Measurements from ENCODE around the gene PSMC5.

The PSMC5 gene

GRCh38 chr17:63824362-63824761 is 2.9 kb upstream of the PSMC5 start:
- H3K4me2 ChIP-seq (ENCODE audit: low read length, poor library complexity, severe bottlenecking): no peak overlapping the region
- no peak overlapping the region for H2BK5ac ChIP-seq (ENCODE audit: low read depth, low read length, poor library complexity, severe bottlenecking)
- H3K9ac ChIP-seq (ENCODE audit: low read length): no peak overlapping the region
- H3K27me3 ChIP-seq (ENCODE audit: control insufficient read depth in 1 of 2, insufficient read depth in 1 of 2, low read length in 2 of 2): no peaks in the 10 kb centered on the region
- H3K79me1 ChIP-seq (replicated peaks; ENCODE audit: low read length, poor library complexity, severe bottlenecking): peaks cover 22% of the 10 kb centered on the region
- H3K4me3 ChIP-seq (ENCODE audit: insufficient read depth in 1 of 2, low read depth in 1 of 2, low read length in 2 of 2): no peak overlapping the region
- no peak overlapping the region for H2BK15ac ChIP-seq (ENCODE audit: low read depth, poor library complexity, severe bottlenecking)
- no peak overlapping the region for H3K23ac ChIP-seq (ENCODE audit: low read length in 2 of 2)
- no peak overlapping the region for H2BK12ac ChIP-seq (ENCODE audit: low read length in 2 of 2)
- peaks cover 15% of the 10 kb centered on the region for H3K4me1 ChIP-seq (ENCODE audit: control insufficient read depth, insufficient read depth, low read depth, low read length)
- DNase-seq: no peak
- H2AK5ac ChIP-seq (ENCODE audit: low read length, severe bottlenecking): no peak overlapping the region
- no peaks in the 10 kb centered on the region for H3K9me3 ChIP-seq (ENCODE audit: control insufficient read depth, low read length)
- no peak overlapping the region for H2BK120ac ChIP-seq (ENCODE audit: low read depth, low read length)
- no peak overlapping the region for H2AFZ ChIP-seq (ENCODE audit: low read depth, low read length)
- H3K27ac ChIP-seq (ENCODE audit: low read length, poor library complexity, severe bottlenecking): no peak overlapping the region
- no peak overlapping the region for H4K91ac ChIP-seq (ENCODE audit: low read length)
- H3K4ac ChIP-seq (ENCODE audit: low read depth in 1 of 2, low read length in 2 of 2): no peak overlapping the region
- H3K36me3 ChIP-seq (ENCODE audit: control insufficient read depth in 1 of 2, insufficient read depth in 2 of 2, low read depth in 1 of 2, low read length in 2 of 2): peaks cover 56 to 76% of the 10 kb centered on the region in 2 experiments
- 98% methylated on average over 8 of the region's 9 CpGs for whole genome bisulfite sequencing
- H3K18ac ChIP-seq (ENCODE audit: low read depth in 1 of 2, low read length in 2 of 2): no peak overlapping the region
- no peak overlapping the region for H3K14ac ChIP-seq (ENCODE audit: low read length in 2 of 2)
- H4K8ac ChIP-seq (ENCODE audit: low read length): no peak overlapping the region

- H3K9ac ChIP-seq (ENCODE audit: low read length): peak overlapping the region; percentile 95
- no peak overlapping the region for H2BK12ac ChIP-seq (ENCODE audit: low read length in 2 of 2)
Measured at GRCh38 chr17:63826468-63827001, 696 bp upstream of the PSMC5 start.

GRCh38 chr17:63827801-63828221 is 580 bp downstream of the PSMC5 start:
- Histone ChIP-seq H3K79me1 (replicated peaks; ENCODE audit: low read length, poor library complexity, severe bottlenecking) (peaks cover 35% of the 10 kb centered on the region), H2BK12ac (ENCODE audit: low read length in 2 of 2) (peak overlapping the region in 1 of 2 experiments; percentile 76), H4K8ac (ENCODE audit: low read length) (peak overlapping the region; percentile 84), H3K18ac (ENCODE audit: low read depth in 1 of 2, low read length in 2 of 2) (peak overlapping the region; percentile 88 to 99), H3K4me3 (ENCODE audit: insufficient read depth in 1 of 2, low read depth in 1 of 2, low read length in 2 of 2) (peak overlapping the region; percentile 94 to 97), H4K91ac (ENCODE audit: low read length) (peak overlapping the region; percentile 91), H2BK5ac (ENCODE audit: low read depth, low read length, poor library complexity, severe bottlenecking) (no peak overlapping the region), H2BK15ac (ENCODE audit: low read depth, poor library complexity, severe bottlenecking) (no peak overlapping the region), H3K27ac (ENCODE audit: low read length, poor library complexity, severe bottlenecking) (peak overlapping the region; percentile 91), H3K27me3 (ENCODE audit: control insufficient read depth in 1 of 2, insufficient read depth in 1 of 2, low read length in 2 of 2) (no peaks in the 10 kb centered on the region), H3K4ac (ENCODE audit: low read depth in 1 of 2, low read length in 2 of 2) (peak overlapping the region in 1 of 2 experiments; percentile 98), H3K4me2 (ENCODE audit: low read length, poor library complexity, severe bottlenecking) (peak overlapping the region; percentile 89), H2BK120ac (ENCODE audit: low read depth, low read length) (no peak overlapping the region), H2AK5ac (ENCODE audit: low read length, severe bottlenecking) (peak overlapping the region; percentile 38), H3K9ac (ENCODE audit: low read length) (peak overlapping the region; percentile 95), H2AFZ (ENCODE audit: low read depth, low read length) (peak overlapping the region; percentile 90), H3K36me3 (ENCODE audit: control insufficient read depth in 1 of 2, insufficient read depth in 2 of 2, low read depth in 1 of 2, low read length in 2 of 2) (peaks cover 63 to 76% of the 10 kb centered on the region in 2 experiments), H3K14ac (ENCODE audit: low read length in 2 of 2) (peak overlapping the region in 1 of 2 experiments; percentile 87), H3K9me3 (ENCODE audit: control insufficient read depth, low read length) (no peaks in the 10 kb centered on the region), H3K4me1 (ENCODE audit: control insufficient read depth, insufficient read depth, low read depth, low read length) (peaks cover 9% of the 10 kb centered on the region), H3K23ac (ENCODE audit: low read length in 2 of 2) (peak overlapping the region in 1 of 2 experiments; percentile 9)
- 3% methylated on average over 9 of the region's 19 CpGs for WGBS
- no peak for DNase-seq

More at GRCh38 chr17:63826468-63827001, 696 bp upstream of the PSMC5 start:
- H3K27ac ChIP-seq (ENCODE audit: low read length, poor library complexity, severe bottlenecking): peak overlapping the region; percentile 91
- H4K8ac ChIP-seq (ENCODE audit: low read length): peak overlapping the region; percentile 33
- peak overlapping the region in 1 of 2 experiments; percentile 84 for H3K14ac ChIP-seq (ENCODE audit: low read length in 2 of 2)
- H3K4me1 ChIP-seq (ENCODE audit: control insufficient read depth, insufficient read depth, low read depth, low read length): peaks cover 9% of the 10 kb centered on the region
- peak overlapping the region in 1 of 2 experiments; percentile 92 for H3K23ac ChIP-seq (ENCODE audit: low read length in 2 of 2)
- under 1% methylated on average over 27 of the region's 31 CpGs for WGBS
- H3K18ac ChIP-seq (ENCODE audit: low read depth in 1 of 2, low read length in 2 of 2): peak overlapping the region in 1 of 2 experiments; percentile 73
- H3K4me3 ChIP-seq (ENCODE audit: insufficient read depth in 1 of 2, low read depth in 1 of 2, low read length in 2 of 2): peak overlapping the region; percentile 94 to 97
- peaks cover 36% of the 10 kb centered on the region for H3K79me1 ChIP-seq (replicated peaks; ENCODE audit: low read length, poor library complexity, severe bottlenecking)
- H2AK5ac ChIP-seq (ENCODE audit: low read length, severe bottlenecking): peak overlapping the region; percentile 8
- H3K9me3 ChIP-seq (ENCODE audit: control insufficient read depth, low read length): no peaks in the 10 kb centered on the region
- H2BK5ac ChIP-seq (ENCODE audit: low read depth, low read length, poor library complexity, severe bottlenecking): no peak overlapping the region
- H2BK15ac ChIP-seq (ENCODE audit: low read depth, poor library complexity, severe bottlenecking): no peak overlapping the region
- H2AFZ ChIP-seq (ENCODE audit: low read depth, low read length): no peak overlapping the region
- peak overlapping the region in 1 of 2 experiments; percentile 29 for H3K4ac ChIP-seq (ENCODE audit: low read depth in 1 of 2, low read length in 2 of 2)
- peak; percentile 74 for DNase-seq
- no peak overlapping the region for H4K91ac ChIP-seq (ENCODE audit: low read length)
- H3K4me2 ChIP-seq (ENCODE audit: low read length, poor library complexity, severe bottlenecking): peak overlapping the region; percentile 77
- H2BK120ac ChIP-seq (ENCODE audit: low read depth, low read length): no peak overlapping the region
- H3K27me3 ChIP-seq (ENCODE audit: control insufficient read depth in 1 of 2, insufficient read depth in 1 of 2, low read length in 2 of 2): no peaks in the 10 kb centered on the region
- peaks cover 57 to 76% of the 10 kb centered on the region in 2 experiments for H3K36me3 ChIP-seq (ENCODE audit: control insufficient read depth in 1 of 2, insufficient read depth in 2 of 2, low read depth in 1 of 2, low read length in 2 of 2)

- H2AFZ ChIP-seq (ENCODE audit: low read depth, low read length): no peak overlapping the region
- H4K91ac ChIP-seq (ENCODE audit: low read length): no peak overlapping the region
- peaks cover 38% of the 10 kb centered on the region for H3K79me1 ChIP-seq (replicated peaks; ENCODE audit: low read length, poor library complexity, severe bottlenecking)
- no peaks in the 10 kb centered on the region for H3K27me3 ChIP-seq (ENCODE audit: control insufficient read depth in 1 of 2, insufficient read depth in 1 of 2, low read length in 2 of 2)
- peaks cover 65 to 77% of the 10 kb centered on the region in 2 experiments for H3K36me3 ChIP-seq (ENCODE audit: control insufficient read depth in 1 of 2, insufficient read depth in 2 of 2, low read depth in 1 of 2, low read length in 2 of 2)
- no peak overlapping the region for H2AK5ac ChIP-seq (ENCODE audit: low read length, severe bottlenecking)
- no peak overlapping the region for H2BK120ac ChIP-seq (ENCODE audit: low read depth, low read length)
- no peak overlapping the region for H4K8ac ChIP-seq (ENCODE audit: low read length)
- H3K4me1 ChIP-seq (ENCODE audit: control insufficient read depth, insufficient read depth, low read depth, low read length): peaks cover 9% of the 10 kb centered on the region
- 92% methylated on average over 3 of the region's 3 CpGs for WGBS
- no peak overlapping the region for H2BK15ac ChIP-seq (ENCODE audit: low read depth, poor library complexity, severe bottlenecking)
- no peak overlapping the region for H3K14ac ChIP-seq (ENCODE audit: low read length in 2 of 2)
- H3K9me3 ChIP-seq (ENCODE audit: control insufficient read depth, low read length): no peaks in the 10 kb centered on the region
- no peak overlapping the region for H3K18ac ChIP-seq (ENCODE audit: low read depth in 1 of 2, low read length in 2 of 2)
- H3K9ac ChIP-seq (ENCODE audit: low read length): peak overlapping the region; percentile 95
- no peak overlapping the region for H3K27ac ChIP-seq (ENCODE audit: low read length, poor library complexity, severe bottlenecking)
- H2BK5ac ChIP-seq (ENCODE audit: low read depth, low read length, poor library complexity, severe bottlenecking): no peak overlapping the region
- H3K4me2 ChIP-seq (ENCODE audit: low read length, poor library complexity, severe bottlenecking): no peak overlapping the region
- no peak overlapping the region for H3K23ac ChIP-seq (ENCODE audit: low read length in 2 of 2)
- H2BK12ac ChIP-seq (ENCODE audit: low read length in 2 of 2): no peak overlapping the region
- no peak for DNase-seq
- H3K4ac ChIP-seq (ENCODE audit: low read depth in 1 of 2, low read length in 2 of 2): no peak overlapping the region
- peak overlapping the region in 1 of 2 experiments; percentile 97 for H3K4me3 ChIP-seq (ENCODE audit: insufficient read depth in 1 of 2, low read depth in 1 of 2, low read length in 2 of 2)
Measured at GRCh38 chr17:63828936-63829335, 1.7 kb downstream of the PSMC5 start.

Measured in mesenchymal stem cell (in vitro differentiated cells and primary cell).